HEK293 (cell line): ENCODE measurements around the gene STAB2.

Experiments used
- CTCF ChIA-PET: fragments of 350-600 bp; formaldehyde crosslinking; extraction: SDS; loops from one replicate; lab custom pipeline; 2021; ENCODE audit warnings: antibody characterized with exemption; lab: Yijun Ruan, JAX
- POLR2A ChIA-PET: fragments of 300-600 bp; formaldehyde crosslinking; extraction: SDS; loops from one replicate; lab custom pipeline; 2020; ENCODE audit warnings: antibody characterized with exemption, inconsistent platforms; lab: Yijun Ruan, JAX
- H3K27ac ChIP-seq: fragments of 200-500 bp; sonication (Bioruptor generic); 2 replicates; pipeline ENCODE4 v1.5.1; 2014; ENCODE audit warnings: low read depth, low read length, control low read depth, inconsistent platforms; ENCODE audit errors: extremely low read depth
- H3K36me3 ChIP-seq, 2 experiments: fragments of 200-500 bp in 1 of 2; sonication (Bioruptor generic) in 1 of 2; 1 replicate in 1 of 2; 2 replicates in 1 of 2; pipeline ENCODE4 v1.5.1; 2014 to 2017; ENCODE audit warnings: inconsistent platforms in 2 of 2, low read length in 2 of 2; ENCODE audit not compliant: control insufficient read depth in 2 of 2, insufficient read depth in 1 of 2
- H3K4me1 ChIP-seq: fragments of 200-500 bp; sonication (Bioruptor generic); 2 replicates; pipeline ENCODE4 v1.5.1; 2014; ENCODE audit warnings: mild to moderate bottlenecking, low read length, inconsistent platforms; ENCODE audit not compliant: control insufficient read depth, insufficient read depth
- H3K4me3 ChIP-seq: 2 replicates; pipeline ENCODE4 v1.5.1; 2011; ENCODE audit warnings: low read depth, mild to moderate bottlenecking, control low read depth, low read length, moderate library complexity
- H3K9me3 ChIP-seq: fragments of 200-500 bp; sonication (Bioruptor generic); 2 replicates; pipeline ENCODE4 v1.5.1; 2014; ENCODE audit warnings: low read depth, low read length, inconsistent platforms; ENCODE audit not compliant: control insufficient read depth, insufficient read depth
- EGR2 ChIP-seq: fragments of 450-650 bp; formaldehyde crosslinking; IDR thresholded peaks from 2 replicates; pipeline ENCODE4 v1.5.1; 2016; ENCODE audit warnings: low read depth, missing biosample characterization, missing genetic modification characterization
- KLF8 ChIP-seq: fragments of 450-650 bp; formaldehyde crosslinking; IDR thresholded peaks from 2 replicates; pipeline ENCODE4 v1.5.1; 2016; ENCODE audit warnings: missing biosample characterization, missing genetic modification characterization
- MZF1 ChIP-seq: fragments of 450-650 bp; formaldehyde crosslinking; IDR thresholded peaks from 2 replicates; pipeline ENCODE4 v1.5.1; 2017; ENCODE audit warnings: missing biosample characterization, missing genetic modification characterization, borderline replicate concordance
- TCF7L2 ChIP-seq: IDR thresholded peaks from 2 replicates; pipeline ENCODE4 v1.6.1; 2011; ENCODE audit warnings: low read depth, mild to moderate bottlenecking, inconsistent platforms, low read length, moderate library complexity, borderline replicate concordance
- TRIM28 ChIP-seq: IDR thresholded peaks from 2 replicates; pipeline ENCODE4 v1.6.1; 2011; ENCODE audit warnings: low read length, control low read depth, borderline replicate concordance
- ZBTB20 ChIP-seq: fragments of 450-650 bp; formaldehyde crosslinking; IDR thresholded peaks from 2 replicates; pipeline ENCODE4 v1.5.1; 2016; ENCODE audit warnings: missing biosample characterization, missing genetic modification characterization
- ZBTB44 ChIP-seq: fragments of 450-650 bp; IDR thresholded peaks from 2 replicates; pipeline ENCODE4 v1.5.1; 2018; ENCODE audit warnings: missing biosample characterization, mild to moderate bottlenecking, missing genetic modification characterization
- ZBTB48 ChIP-seq: fragments of 450-650 bp; formaldehyde crosslinking; IDR thresholded peaks from 2 replicates; pipeline ENCODE4 v1.5.1; 2016; ENCODE audit warnings: missing biosample characterization, missing genetic modification characterization
- ZEB2 ChIP-seq: fragments of 450-650 bp; formaldehyde crosslinking; IDR thresholded peaks from 2 replicates; pipeline ENCODE4 v1.5.1; 2016; ENCODE audit warnings: missing biosample characterization, missing genetic modification characterization
- ZNF10 ChIP-seq: fragments of 450-650 bp; formaldehyde crosslinking; IDR thresholded peaks from 2 replicates; pipeline ENCODE4 v1.5.1; 2017; ENCODE audit warnings: missing biosample characterization, missing genetic modification characterization
- ZNF132 ChIP-seq: fragments of 450-650 bp; formaldehyde crosslinking; IDR thresholded peaks from 2 replicates; pipeline ENCODE4 v1.5.1; 2017; ENCODE audit warnings: missing biosample characterization, missing genetic modification characterization, borderline replicate concordance
- ZNF148 ChIP-seq: fragments of 450-650 bp; formaldehyde crosslinking; IDR thresholded peaks from 2 replicates; pipeline ENCODE4 v1.5.0; 2017; ENCODE audit warnings: missing biosample characterization, missing genetic modification characterization, borderline replicate concordance
- ZNF157 ChIP-seq: fragments of 450-650 bp; formaldehyde crosslinking; IDR thresholded peaks from 2 replicates; pipeline ENCODE4 v1.5.1; 2016; ENCODE audit warnings: missing biosample characterization, missing genetic modification characterization
- ZNF19 ChIP-seq: fragments of 450-650 bp; formaldehyde crosslinking; IDR thresholded peaks from 2 replicates; pipeline ENCODE4; 2016; ENCODE audit warnings: missing biosample characterization, missing genetic modification characterization, low read depth
- ZNF223 ChIP-seq: fragments of 450-650 bp; formaldehyde crosslinking; IDR thresholded peaks from 2 replicates; pipeline ENCODE4 v1.5.1; 2016; ENCODE audit warnings: missing biosample characterization, missing genetic modification characterization
- ZNF274 ChIP-seq, 2 experiments: fragments of 200-500 bp in 1 of 2; fragments of 450-650 bp in 1 of 2; sonication (Bioruptor generic) in 1 of 2; formaldehyde crosslinking in 1 of 2; IDR thresholded peaks; 2 replicates each; pipeline versions ENCODE4 v1.5.1 to v1.6.1; 2014 to 2016; ENCODE audit warnings: borderline replicate concordance in 1 of 2, inconsistent platforms in 1 of 2, low read length in 1 of 2, missing biosample characterization in 1 of 2, missing genetic modification characterization in 1 of 2
- ZNF391 ChIP-seq: fragments of 450-650 bp; formaldehyde crosslinking; IDR thresholded peaks from 2 replicates; pipeline ENCODE4 v1.5.1; 2016; ENCODE audit warnings: low read depth, missing biosample characterization, missing genetic modification characterization, borderline replicate concordance
- ZNF394 ChIP-seq: fragments of 450-650 bp; formaldehyde crosslinking; IDR thresholded peaks from 2 replicates; pipeline ENCODE4 v1.5.1; 2016; ENCODE audit warnings: missing biosample characterization, missing genetic modification characterization, mild to moderate bottlenecking, moderate library complexity, borderline replicate concordance
- ZNF426 ChIP-seq: fragments of 450-650 bp; formaldehyde crosslinking; IDR thresholded peaks from 2 replicates; pipeline ENCODE4 v1.5.1; 2017; ENCODE audit warnings: missing biosample characterization, missing genetic modification characterization, mild to moderate bottlenecking, inconsistent platforms, moderate library complexity
- ZNF529 ChIP-seq: fragments of 450-650 bp; formaldehyde crosslinking; IDR thresholded peaks from 2 replicates; pipeline ENCODE4 v1.5.1; 2017; ENCODE audit warnings: missing genetic modification characterization, missing biosample characterization; ENCODE audit not compliant: insufficient replicate concordance
- ZNF558 ChIP-seq: fragments of 450-650 bp; formaldehyde crosslinking; IDR thresholded peaks from 2 replicates; pipeline ENCODE4 v1.5.1; 2016; ENCODE audit warnings: missing biosample characterization, missing genetic modification characterization
- ZNF561 ChIP-seq: fragments of 450-650 bp; IDR thresholded peaks from 2 replicates; pipeline ENCODE4 v1.5.1; 2018; ENCODE audit warnings: missing biosample characterization, missing genetic modification characterization, borderline replicate concordance
- ZNF600 ChIP-seq: fragments of 450-650 bp; formaldehyde crosslinking; IDR thresholded peaks from 2 replicates; pipeline ENCODE4 v1.5.1; 2016; ENCODE audit warnings: missing biosample characterization, missing genetic modification characterization
- ZNF629 ChIP-seq: fragments of 450-650 bp; formaldehyde crosslinking; IDR thresholded peaks from 2 replicates; pipeline ENCODE4 v1.5.1; 2017; ENCODE audit warnings: missing biosample characterization, missing genetic modification characterization
- ZNF704 ChIP-seq: fragments of 450-650 bp; formaldehyde crosslinking; IDR thresholded peaks from 2 replicates; pipeline ENCODE4 v1.5.1; 2016; ENCODE audit warnings: missing biosample characterization, missing genetic modification characterization
- ZNF768 ChIP-seq: fragments of 450-650 bp; formaldehyde crosslinking; IDR thresholded peaks from 2 replicates; pipeline ENCODE4 v1.5.1; 2018; ENCODE audit warnings: missing biosample characterization, mild to moderate bottlenecking, missing genetic modification characterization
- ZNF843 ChIP-seq: fragments of 450-650 bp; formaldehyde crosslinking; IDR thresholded peaks from 2 replicates; pipeline ENCODE4 v1.5.1; 2016; ENCODE audit warnings: missing biosample characterization, missing genetic modification characterization
- ZSCAN5A ChIP-seq: fragments of 450-650 bp; formaldehyde crosslinking; IDR thresholded peaks from 2 replicates; pipeline ENCODE4 v1.5.1; 2016; ENCODE audit warnings: missing biosample characterization, missing genetic modification characterization

The STAB2 gene

GRCh38 chr12:103668520-103668919, 81.4 kb downstream of the STAB2 start:
- Histone ChIP-seq H3K4me1 (no peaks in the 10 kb centered on the region; the same call in 1 of the 2 replicates), H3K36me3 (no peaks in the 10 kb centered on the region), H3K27ac (no peak overlapping the region), H3K9me3 (no peaks in the 10 kb centered on the region), H3K4me3 (no peak overlapping the region)
- POLR2A ChIA-PET = no interaction called here
- no peak for TF ChIP-seq ZNF10 (tag by site-specific recombination)
- TF ChIP-seq EGR2 = no peak
- no peak for TF ChIP-seq ZNF132 (tag by site-specific recombination)
- no peak for TF ChIP-seq ZNF148
- no peak for TF ChIP-seq ZBTB44 (tag by site-specific recombination)
- no peak for TF ChIP-seq TRIM28
- TF ChIP-seq ZNF426 = no peak
- no peak for TF ChIP-seq ZNF629 (tag by site-specific recombination)
- TF ChIP-seq ZNF600 = no peak
- TF ChIP-seq ZNF391 (tag by site-specific recombination) = no peak
- TF ChIP-seq MZF1 (tag by site-specific recombination) = no peak
- no peak for TF ChIP-seq TCF7L2
- no peak for TF ChIP-seq ZNF704 (tag by site-specific recombination)
- no peak for TF ChIP-seq ZNF157 (tag by site-specific recombination)
- TF ChIP-seq ZBTB48 (tag by site-specific recombination) = no peak
- CTCF ChIA-PET = no interaction called here

GRCh38 chr12:103671367-103671766, 84.3 kb downstream of the STAB2 start:
- H3K9me3 ChIP-seq = no peaks in the 10 kb centered on the region
- POLR2A ChIA-PET = no interaction called here
- CTCF ChIA-PET = no interaction called here
- no peak overlapping the region for H3K4me3 ChIP-seq
- H3K27ac ChIP-seq = no peak overlapping the region
- no peaks in the 10 kb centered on the region for H3K4me1 ChIP-seq
- no peaks in the 10 kb centered on the region for H3K36me3 ChIP-seq
- TF ChIP-seq ZNF768 = no peak
- no peak for TF ChIP-seq ZNF19 (tag by site-specific recombination)
- no peak for TF ChIP-seq ZNF223 (tag by site-specific recombination)
- no peak for TF ChIP-seq ZNF529
- TF ChIP-seq ZNF843 (tag by site-specific recombination) = no peak
- TF ChIP-seq ZNF561 (tag by site-specific recombination) = no peak
- TF ChIP-seq ZNF558 (tag by site-specific recombination) = no peak
- no peak for TF ChIP-seq ZNF274 (IDR thresholded peaks at IDR 0.05; ENCODE audit: low read length)
- no peak for TF ChIP-seq ZNF274 (tag by site-specific recombination; IDR thresholded peaks at IDR 0.05; ENCODE audit: borderline replicate concordance)
- no peak for TF ChIP-seq ZBTB20 (tag by site-specific recombination)
- TF ChIP-seq KLF8 (tag by site-specific recombination) = no peak
- TF ChIP-seq ZEB2 = no peak
- no peak for TF ChIP-seq ZNF394 (tag by site-specific recombination)
- TF ChIP-seq ZSCAN5A (tag by site-specific recombination) = no peak
- no peak for TF ChIP-seq ZNF148
